Dermis microvascular lymphatic vessel endothelial cell (primary cell): Measurements from ENCODE around the gene ATP1A2. TPM values are rescaled to one million over a fixed set of nuclear protein-coding genes. Genes with fewer than 3 reads are reported as not detected.
"Not testable (repeated sequence)": the region's sequence is repeated elsewhere in the genome, so short reads cannot be mapped to it uniquely, and the experiment has no call there.

Experiments used
- DNase-seq, 2 donors: peaks; one replicate each; pipeline versions ENCODE4 v3.0.0 to v3.0.0-alpha.2; 2010; ENCODE audit warnings: low read depth in 2 of 2
- total RNA-seq: library from RNA; depleted of rRNA; stranded (reverse); fragments of >200 nt; gene quantifications from 2 replicates; pipeline ENCODE4 v1.2.1, GENCODE V29; 2014

Gene ATP1A2
- total RNA-seq, 1 donor from 2014 or later = not detected

DNA sequence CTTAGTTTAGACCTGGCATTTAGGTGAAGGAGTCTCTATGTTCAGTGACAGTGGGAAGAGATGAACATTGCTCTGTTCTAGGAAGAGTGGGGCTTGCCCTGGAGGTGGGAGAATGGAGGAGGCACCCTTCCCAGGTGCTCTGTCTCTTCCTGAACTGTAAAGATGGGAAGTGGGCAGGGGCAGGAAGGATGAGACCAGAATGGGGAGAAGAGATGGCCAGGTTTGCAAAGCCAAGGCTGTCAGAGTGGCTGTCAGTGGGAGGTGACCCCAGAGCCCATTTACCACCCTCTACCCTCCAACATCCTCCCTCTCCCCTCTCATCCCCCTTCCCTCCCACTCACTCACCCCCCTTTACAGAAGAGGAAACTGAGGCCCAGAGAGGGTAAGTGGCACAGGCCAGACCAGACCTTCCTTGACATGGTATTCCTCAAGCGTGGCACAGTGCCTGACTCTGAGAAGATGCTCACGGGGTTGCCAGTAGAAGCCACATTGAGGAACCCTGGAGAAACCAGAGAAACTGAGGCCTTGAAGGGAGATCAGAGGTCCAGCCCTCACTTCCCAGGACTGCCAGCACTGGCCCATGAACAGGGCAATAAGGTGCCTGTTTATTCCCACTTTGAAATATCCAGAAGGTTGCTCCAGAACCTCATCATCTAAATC is 15.7 kb upstream of the ATP1A2 start:
- no peak for DNase-seq

DNA sequence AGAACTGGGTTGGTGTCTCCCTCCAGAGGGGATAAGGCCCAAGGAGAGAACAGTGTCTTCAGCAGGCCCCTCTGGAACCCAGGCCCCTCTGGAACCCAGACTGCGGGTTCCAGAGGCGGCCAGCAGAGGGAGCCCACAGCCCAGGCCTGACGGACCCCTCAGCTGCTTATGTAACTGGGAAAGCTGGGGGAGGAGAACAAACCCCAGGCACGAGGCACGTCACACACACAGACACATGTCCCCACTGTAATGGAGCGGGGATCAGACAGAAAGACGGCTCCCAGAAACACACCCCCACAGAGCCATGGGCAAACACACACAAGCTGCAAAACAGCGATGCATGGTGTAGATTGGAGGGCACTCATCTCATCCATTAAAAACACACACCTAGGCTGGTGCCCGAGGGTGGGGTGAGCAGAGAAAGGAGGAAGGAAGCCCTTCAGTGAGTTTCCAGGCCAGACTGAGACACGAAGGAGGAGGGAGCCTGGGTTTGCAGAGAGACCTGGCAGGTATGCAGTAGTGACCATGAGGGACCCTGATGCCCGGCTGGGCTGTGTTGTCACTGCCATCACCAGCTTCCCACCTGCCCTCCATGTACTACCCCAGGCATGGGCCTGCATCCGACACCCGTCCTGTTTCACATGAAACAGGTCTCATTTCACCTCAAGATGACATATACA is 14.4 kb upstream of the ATP1A2 start:
- DNase-seq = peak; percentile 37 to 70

DNA sequence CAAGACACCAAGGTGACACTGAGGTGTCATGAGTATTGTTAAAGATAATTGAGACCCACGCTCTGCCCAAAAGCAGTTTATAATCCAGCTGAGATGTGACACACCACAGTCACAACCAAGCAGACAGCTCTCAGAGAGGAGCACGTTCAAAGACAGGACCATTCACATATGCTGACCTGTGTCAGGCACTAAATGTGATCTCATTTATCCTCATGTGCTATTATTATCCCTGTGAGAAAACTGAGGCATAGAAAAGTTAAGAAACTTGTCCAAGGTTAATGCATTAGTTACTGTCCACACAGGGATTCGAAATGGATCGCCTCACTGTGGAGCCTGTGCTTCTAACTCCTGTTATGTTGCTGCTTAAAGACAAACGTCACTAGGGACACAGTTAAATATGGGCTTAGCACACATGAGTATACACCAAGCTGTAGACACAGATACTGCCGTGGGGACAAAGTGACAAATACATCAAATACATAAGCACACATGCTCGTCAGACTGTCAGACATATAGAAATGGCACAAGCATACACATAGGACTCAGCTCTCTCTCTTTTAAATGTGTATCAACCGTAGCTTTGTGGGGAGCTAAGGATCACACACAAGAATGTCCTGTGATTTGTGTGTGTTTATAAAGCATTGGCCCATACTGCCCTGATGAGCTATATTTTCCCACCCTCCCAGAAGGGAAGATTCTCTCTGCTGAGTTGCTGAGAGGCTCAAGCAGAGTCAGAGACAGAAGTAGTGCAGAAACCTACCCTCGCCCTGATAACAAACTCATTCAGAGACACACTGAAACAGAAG is 13.6 kb upstream of the ATP1A2 start:
- DNase-seq = no peak

DNA sequence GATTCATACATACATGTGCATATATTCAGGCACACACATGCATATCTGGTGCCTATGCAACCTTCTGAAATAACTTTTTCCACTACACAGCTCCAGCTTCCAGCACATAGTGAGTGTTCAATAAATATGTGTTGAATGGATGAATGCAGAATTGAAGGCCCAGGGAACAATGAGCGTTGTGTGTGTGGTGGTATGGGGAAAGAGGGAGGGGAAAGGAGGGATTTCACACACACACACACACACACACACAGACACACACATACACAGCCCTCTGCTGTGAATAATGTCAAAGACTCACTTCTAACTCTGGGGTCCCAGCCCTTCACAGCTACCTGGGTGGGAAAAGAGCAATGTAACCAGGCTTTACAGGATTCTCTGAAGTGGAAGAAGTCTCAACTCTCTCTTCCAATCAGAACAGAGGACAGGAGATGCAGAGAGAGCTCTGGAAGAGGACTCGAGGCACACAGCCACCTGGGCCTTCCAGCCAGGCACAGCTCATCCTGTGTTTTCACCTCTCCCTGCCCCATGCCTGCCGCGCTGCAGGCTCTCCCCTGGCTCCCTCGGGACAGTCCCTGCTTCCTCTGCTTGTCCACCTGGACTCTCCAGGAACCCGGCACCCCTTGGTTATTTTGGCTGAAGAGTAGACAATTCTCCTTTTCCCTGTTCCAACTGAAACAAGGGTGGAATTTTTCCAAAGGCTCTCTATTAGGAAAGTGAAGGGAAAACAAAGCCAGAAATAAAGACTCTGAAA is 11.7 kb upstream of the ATP1A2 start:
- no peak for DNase-seq

DNA sequence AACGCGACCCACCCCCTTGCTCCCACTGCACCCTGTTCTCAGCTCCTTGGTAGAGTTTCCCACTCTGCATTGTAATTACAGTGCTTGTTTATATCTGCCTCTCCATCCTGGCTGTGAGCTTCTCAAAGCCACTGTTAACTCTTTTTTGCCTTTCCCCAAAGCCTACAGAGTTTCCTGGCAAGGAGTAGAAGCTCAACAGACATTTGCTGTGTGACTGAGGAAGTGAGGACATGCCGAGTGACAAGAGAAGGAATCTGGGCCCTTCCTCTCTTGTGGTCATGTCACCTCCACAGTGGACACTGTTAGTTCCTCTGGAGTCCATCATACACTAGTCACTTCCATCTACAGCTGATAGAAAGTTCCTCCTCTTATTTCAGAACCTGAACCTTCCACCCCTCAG is 11.1 kb upstream of the ATP1A2 start:
- no peak for DNase-seq

DNA sequence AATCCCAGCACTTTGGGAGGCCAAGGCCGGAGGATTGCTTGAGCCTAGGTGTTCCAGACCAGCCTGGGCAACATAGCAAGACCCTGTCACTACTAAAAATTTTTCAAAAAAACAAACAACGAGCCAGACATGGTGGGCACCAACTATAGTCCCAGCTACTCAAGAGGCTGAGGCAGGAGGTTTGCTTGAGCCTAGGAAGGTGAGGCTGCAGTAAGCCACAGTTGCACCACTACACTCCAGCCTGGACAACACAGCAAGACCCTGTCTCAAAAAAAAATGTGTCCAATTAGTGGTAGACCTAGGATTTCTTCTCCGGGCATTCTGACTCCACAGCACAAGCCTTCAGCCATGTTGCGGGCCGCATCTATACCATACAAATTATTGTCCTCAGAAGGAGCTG is 10.4 kb upstream of the ATP1A2 start:
- DNase-seq = no peak

DNA sequence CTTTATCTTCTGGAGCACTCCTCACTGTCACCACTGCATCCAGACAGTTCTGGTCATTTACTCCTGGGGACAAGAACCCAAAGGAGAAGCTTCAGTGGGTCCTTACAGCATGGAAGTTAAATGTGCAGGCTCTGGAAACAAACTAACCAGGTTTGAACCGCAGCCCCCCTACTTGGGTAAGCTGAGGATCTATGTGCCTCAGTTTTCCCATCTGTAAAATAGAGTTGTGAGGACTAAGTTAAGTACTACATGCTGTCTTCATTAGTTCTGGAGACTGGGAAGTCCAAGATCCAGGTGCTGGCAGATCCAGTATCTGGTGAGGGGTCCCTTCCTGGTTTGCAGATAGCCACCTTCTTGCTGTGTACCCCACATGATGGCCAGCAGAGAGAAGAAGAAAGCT is 8.0 kb upstream of the ATP1A2 start:
- DNase-seq = no peak

DNA sequence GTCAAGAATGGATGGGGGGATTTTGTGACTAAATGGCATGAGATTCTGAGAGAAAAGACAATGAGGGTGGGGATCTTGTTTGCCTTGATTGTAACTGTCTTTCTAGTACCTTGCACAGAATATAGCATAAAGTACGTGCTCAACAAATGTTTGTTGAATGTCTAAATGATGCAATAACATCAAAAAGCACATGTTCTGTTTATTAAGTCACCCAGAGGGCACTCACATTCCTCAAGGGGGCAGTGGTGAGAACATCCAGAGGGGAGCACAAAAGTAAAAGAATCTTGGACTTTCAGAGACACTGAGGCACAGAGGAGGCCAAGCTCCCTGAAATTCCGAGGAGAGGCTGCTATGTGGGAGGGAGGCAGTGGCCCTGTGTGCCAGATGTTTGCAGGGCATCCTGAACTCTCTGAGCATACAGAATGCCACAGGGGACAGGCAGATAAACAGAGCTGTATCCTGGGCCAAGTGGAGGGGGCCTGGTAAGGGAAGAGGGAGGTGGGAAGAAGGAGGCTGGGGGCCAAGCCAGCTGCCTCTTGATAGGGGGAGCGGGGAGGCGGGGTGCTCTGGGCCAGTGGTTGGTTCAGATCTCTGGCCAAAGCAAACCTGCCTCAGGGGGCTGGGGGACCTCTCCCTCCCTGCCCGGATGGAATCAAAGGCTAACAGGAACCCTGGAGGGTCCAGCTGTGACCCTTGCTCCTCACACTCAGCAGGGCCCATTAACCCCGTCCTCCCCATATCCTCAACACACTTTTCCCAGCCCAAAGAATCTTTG is 6.5 kb upstream of the ATP1A2 start:
- DNase-seq = peak; percentile 6 to 56

DNA sequence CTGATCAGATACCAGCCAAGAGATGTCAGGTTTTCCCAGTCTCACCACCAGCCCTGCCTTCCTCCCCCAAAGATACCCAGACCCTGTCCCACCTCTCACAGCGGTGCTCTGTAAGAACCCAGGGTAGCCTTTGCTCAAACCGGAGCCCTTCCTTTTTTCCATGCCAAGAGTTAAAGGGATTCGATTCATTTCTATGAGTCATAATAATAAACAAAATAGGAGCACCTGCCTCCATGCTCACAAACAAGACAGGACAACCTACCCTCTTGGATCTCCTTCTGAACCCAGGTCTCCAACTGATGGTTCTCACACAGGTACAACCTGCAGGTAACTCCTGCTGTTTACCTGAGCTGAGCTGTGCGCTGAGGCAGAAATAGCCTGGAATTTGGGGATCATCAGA is 5.9 kb upstream of the ATP1A2 start:
- no peak for DNase-seq

DNA sequence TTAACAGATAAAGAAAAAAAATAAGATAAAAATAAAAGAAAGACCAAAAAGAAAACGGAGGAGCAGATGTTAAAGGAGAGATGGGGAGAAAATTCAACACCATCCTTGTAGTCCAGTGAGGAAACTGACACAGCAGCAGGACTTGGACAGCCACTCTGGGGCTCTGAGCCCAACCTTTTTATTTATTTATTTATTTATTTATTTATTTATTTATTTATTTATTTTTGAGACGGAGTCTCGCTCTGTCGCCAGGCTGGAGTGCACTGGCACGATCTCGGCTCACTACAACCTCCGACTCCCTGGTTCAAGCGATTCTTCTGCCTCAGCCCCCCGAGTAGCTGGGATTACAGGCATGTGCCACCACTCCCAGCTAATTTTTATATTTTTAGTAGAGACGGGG is 4.1 kb upstream of the ATP1A2 start:
- not testable (repeated sequence) for DNase-seq

DNA sequence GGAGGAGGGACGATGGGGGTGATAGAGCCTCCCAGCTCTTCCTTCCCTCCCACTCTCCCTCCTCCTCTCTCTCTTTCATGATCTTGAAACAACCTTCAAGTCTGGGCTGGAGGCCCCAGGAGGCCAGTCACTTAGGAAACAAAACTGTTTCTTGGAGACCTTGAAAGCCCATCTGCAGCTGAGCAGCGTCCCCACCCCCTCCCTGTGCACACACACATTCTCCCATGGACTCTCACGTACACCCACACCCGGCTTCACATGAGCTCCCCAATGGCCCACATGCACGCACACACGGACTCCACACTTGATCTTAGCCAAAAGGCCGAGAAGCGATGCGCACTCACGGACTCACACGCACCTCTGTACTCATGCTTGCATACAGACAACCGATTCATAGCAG is 3.2 kb upstream of the ATP1A2 start:
- no peak for DNase-seq

DNA sequence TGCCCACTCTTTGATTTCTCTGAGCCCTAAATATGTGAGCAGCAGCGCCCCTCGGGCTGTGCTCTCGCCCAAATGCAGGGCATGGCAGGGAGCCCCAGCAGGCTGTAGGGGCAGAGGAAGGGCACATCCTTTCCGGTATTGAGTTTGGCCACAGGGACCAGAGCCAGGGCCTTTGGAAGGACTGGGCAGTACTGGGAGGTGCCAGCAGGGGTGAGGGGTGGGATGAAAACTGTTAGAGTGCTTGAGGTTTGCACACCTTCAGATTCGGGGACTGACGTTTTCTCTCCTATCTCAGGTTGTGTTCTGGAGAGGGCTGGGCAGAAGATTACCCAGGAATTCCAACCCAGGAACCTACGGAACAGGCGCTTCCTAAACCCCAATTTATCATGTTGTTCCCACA is 2.2 kb upstream of the ATP1A2 start:
- DNase-seq = no peak

DNA sequence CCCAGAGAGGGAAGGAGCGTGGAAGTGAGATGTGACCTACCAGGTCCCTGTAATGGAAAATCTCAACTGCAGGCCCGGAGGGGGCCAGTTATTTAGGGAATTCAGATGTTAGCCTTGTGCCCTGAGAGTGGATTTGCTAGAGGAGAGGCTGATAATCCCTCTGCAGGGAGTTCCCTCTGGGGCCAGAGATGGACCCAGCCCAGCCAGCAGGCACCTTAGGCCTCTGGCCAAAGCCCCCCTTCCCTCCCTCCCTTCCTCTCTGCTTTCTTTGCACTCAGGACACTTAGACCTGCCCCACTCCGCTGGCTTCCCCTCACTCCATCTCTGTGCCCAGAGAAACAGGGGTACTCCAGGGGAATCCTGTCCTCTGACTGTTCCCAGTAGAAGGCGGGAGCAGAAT is 1.5 kb upstream of the ATP1A2 start:
- DNase-seq = no peak

DNA sequence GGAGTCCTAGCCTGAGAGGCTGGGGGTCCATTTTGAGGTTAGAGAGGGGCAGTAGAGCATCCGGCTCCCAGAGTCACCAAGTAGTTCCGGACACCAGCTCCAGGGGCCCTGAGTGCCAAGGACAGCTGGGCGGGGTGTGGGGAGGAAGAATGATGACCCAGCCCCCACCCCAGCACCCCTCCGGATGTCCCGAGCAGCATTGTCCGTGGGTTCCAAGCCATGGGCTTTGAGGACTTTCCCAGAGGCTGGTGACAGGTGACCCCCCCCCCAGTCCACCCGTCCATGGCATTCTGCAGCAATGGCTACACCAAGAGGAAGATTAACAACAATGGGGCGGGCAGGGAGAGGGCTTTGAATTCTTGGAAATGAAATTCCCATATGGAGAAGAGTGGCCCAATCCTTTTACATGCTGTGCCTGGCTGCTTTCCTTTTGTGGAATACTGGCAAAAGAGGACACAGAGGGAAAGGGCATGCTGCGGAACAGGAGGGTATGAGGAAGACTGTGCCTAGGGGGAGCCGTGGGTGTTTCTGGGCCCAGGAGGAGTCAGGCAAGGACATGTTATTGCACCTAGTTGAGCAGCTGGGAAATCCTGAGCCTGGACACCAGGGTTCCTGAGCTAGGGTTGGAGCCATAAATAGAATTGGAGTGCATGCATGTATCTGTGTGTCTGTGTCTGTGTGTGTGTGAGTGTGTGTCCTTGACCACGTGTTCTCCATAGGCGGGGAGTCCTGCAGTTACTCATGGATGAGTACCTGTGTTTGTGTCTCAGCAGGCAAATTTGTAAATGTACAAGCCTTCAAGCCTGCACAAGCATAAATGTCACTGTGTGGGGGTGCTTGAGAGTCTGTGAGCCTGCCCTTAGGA is 956 bp downstream of the ATP1A2 start:
- no peak for DNase-seq

DNA sequence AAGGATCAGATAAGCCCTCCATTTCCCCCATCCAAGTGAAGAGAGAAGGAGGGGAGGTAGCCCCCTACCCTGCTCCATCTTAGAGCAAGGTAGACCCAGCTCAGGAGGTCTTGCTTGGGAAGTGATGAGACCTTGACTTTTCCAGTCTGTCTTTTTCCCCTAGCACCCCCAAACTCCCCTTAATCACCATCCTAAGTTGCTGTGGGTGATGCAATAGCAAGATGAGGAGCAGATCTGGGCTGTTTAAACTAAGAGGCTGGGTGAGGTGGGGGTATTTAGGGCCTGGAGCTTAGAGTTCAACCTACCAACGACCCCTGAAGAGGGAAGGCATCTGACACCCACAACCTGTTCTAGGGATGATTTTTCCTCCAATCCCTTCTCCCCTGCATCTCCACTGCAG is 1.7 kb downstream of the ATP1A2 start:
- no peak for DNase-seq

DNA sequence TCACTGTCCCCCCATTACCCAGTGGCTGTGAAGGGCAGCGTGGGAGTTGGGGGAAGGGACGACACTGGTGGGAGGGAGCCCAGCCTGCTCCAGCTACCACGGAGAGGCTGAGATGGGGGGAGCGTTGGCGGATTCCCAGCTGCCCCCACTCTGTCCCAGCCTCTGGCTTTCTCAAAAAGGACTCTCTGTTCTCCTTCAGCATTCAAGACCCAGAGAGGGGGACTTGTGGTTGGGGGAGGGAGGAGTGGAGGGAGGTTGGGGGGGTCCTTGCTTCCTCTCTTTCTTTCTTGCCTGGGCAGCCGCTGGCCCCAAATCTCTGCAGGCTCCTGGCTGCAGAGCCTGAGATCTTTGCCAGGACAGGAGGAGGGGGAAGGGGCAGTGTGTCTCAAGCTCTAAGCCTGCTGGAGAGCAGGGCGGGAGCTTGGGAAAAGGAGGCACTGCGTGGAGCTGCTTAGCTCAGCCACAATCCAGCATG is 2.2 kb downstream of the ATP1A2 start:
- DNase-seq = no peak

DNA sequence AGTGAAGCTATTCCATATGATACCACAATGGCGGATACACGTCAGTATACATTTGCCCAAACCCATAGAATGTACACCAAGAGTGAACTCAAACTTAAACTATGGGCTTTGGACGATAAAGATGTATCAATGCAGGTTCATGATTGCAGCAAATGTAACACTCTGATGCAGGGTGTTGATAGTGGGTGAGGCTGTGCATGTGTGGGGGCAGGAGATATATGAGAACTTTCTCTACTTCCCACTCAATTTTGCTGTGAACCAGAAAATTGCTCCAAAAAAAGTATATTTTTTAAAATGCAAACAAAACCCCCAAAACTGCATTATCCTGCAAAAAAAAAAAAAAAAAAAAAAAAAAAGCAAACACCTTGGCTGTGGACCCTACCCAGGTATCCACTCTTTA is 3.4 kb downstream of the ATP1A2 start:
- no peak for DNase-seq

DNA sequence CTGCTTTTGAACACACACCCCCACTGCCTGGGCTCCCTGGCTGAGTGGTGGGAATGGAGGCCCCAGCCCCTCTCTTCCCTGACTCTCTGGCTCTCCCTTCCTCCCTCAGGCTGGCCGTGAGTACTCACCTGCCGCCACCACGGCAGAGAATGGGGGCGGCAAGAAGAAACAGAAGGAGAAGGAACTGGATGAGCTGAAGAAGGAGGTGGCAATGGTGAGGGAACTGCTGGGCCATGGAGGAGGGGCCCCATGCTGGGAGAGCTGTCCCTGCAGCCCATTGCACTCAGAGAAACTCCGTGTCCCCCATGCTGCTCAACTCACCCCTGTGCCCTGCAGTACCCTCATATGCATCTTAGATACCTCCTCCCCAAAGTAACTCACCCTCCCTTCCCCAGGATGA is 5.2 kb downstream of the ATP1A2 start:
- no peak for DNase-seq

DNA sequence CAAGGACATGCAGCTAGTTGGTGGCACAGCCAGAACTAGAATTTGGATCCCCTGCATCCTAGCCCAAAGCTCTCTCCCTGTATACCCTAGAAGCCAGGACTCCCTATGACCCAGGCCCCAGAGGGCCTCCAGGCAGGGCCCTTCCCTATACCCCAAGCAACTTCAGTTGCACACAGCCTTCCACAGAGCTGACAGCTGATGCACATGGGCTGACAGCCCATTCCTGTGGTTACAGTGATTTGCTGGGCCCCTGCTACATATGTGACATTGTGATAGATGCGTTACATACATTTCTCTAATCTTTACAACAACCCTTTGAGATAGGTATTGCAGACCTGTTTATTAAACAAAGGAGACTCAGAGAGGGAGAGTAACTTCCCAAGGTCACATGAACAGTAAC is 5.8 kb downstream of the ATP1A2 start:
- no peak for DNase-seq

DNA sequence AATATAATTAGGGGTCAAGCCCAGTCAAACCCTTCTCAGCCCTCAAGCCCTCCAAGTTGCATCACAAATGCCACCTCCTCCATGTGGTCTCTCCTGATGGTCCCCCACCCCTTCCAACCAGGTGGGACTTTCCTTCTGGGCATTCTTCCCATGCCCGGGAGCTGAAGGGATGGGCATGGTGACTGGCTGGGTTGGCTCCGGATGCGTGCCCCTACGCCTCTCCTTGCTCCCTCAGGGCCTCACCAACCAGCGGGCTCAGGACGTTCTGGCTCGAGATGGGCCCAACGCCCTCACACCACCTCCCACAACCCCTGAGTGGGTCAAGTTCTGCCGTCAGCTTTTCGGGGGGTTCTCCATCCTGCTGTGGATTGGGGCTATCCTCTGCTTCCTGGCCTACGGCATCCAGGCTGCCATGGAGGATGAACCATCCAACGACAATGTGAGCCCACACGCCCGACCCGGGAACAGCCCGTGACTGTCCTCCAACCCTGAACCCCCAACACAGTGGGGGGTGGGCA is 7.5 kb downstream of the ATP1A2 start:
- DNase-seq = no peak
